Left ventricle myocardium inferior (tissue), 1 donor: ENCODE measurements around the gene MARK2. TPM values are rescaled to one million over a fixed set of nuclear protein-coding genes. Genes with fewer than 3 reads are reported as not detected.

Experiments
- DNase-seq: peaks from one replicate; pipeline ENCODE4 v3.0.0-alpha.2; 2020
- H3K27ac ChIP-seq: fragments of 200-600 bp; replicated peaks from 2 replicates; pipeline ENCODE4 v1.8.0; 2021
- H3K27me3 ChIP-seq: fragments of 200-600 bp; 2 replicates; pipeline ENCODE4 v1.8.0; 2021; ENCODE audit warnings: low read depth
- H3K36me3 ChIP-seq: fragments of 200-600 bp; 2 replicates; pipeline ENCODE4 v1.8.0; 2021
- H3K4me1 ChIP-seq: fragments of 200-600 bp; 2 replicates; pipeline ENCODE4 v1.8.0; 2021
- H3K4me3 ChIP-seq: fragments of 200-600 bp; 2 replicates; pipeline ENCODE4 v1.8.0; 2021; ENCODE audit warnings: mild to moderate bottlenecking, moderate library complexity
- H3K9me3 ChIP-seq: fragments of 200-600 bp; replicated peaks from 2 replicates; pipeline ENCODE4 v1.8.0; 2021
- intact Hi-C: fragments of 100-400 bp; cut with micrococcal nuclease; formaldehyde crosslinking; loops from one replicate; pipeline ENCODE4 v1.11.0; 2022
- total RNA-seq: library from RNA; stranded (reverse); fragmentation: NEBNext Ultra II Directional; extraction: Animal tissue kit (Norgen Biotek cat#: 25700); gene quantifications from one replicate; pipeline ENCODE4 v1.2.1, GENCODE V29; 2021
- TF ChIP-seq, protein P1 (sequence below): fragments of 200-600 bp; IDR thresholded peaks from 2 replicates; pipeline ENCODE4 v1.8.0; 2021; ENCODE audit warnings: antibody characterized with exemption, mild to moderate bottlenecking, borderline replicate concordance
- donor health status: DM: no; HTN: yes; CAD: no; lungs with severe emphysema.

The MARK2 gene
- total RNA-seq, 1 donor from 2014 or later, result 36.6 TPM

DNA sequence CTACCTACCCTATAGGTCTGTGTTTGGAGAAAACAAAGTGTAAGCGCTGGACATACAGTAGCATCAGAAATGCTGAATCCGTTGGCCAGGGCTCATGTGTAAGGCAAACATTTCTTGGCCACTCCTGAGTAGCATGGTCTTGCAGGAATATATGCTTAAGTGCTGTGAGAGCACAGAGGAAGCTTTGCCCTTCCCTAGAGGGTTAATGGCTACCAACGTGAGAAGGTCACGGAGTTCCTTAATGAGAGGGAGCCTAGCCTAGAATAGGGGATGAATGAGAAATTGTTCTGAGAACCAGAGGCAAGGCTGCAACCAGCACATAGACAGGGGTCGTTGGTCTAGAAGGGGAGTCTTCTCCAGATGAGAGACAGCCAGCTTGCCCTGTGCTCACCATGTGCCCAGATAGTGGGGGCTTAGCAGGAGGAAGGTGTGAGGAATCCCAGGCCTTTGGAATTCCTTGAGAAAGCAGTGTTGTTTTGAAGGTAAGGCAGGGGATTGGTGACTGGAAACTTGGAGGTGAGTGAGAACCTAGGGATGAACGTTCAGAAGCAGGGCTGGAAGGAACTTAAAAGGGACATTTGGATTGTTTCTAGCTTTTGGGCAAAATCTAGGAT lies 48.6 kb downstream of the MARK2 start:
- intact Hi-C loops, result no loop called here
- H3K36me3 ChIP-seq, result peaks cover 4% of the 10 kb centered on the region

DNA sequence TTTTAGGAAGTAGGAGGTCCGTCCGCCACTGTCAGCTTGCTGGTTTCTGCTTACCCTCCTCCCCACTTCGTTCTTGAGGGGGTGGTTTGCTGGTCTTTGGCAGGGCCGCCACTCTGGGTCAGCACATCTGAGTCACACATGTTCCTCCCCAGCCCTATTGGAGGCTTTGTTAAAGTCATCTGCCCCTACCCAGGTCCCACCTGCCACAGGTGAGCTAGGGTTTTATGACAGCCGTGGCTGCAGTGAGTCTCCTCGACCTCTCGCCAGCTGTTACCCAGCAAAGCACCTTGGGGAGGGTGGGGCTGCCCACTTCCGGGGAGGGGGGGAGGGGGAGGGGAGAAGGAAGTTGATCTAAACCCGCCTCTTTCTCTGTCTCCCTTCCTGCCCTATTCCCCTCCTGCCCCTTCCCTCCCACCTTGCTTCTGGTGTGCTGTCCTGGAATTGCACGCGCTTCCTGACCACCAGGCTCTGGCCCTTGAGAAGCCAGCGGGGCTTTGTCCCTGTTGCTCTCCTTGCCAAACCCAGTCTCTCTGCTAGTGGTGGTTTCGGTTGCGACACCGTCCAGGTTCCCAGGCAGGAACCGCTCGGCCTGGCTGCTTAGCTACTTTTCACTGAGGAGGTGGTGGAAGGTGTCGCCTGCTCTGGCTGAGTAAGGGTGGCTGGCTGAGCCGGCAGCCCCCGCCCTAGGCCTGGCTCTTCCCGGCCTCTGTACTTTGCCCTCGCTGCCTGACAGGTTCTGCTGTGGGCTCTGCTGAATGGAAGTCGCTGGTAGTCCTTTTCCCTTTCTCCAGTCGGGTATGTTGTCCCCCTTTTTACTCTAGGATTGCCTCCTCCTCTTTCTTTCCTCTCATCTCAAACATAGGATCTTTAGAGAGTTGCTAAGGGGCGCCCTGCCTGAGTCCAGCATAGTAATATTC lies 49.5 kb downstream of the MARK2 start:
- intact Hi-C loops, result no loop called here

More for the DNA sequence above, 48.6 kb downstream of the MARK2 start:
- Histone ChIP-seq H3K4me1 (peaks cover 91% of the 10 kb centered on the region), H3K27ac (peak overlapping the region; percentile 80), H3K9me3 (no peaks in the 10 kb centered on the region), H3K27me3 (no peaks in the 10 kb centered on the region), H3K4me3 (no peak overlapping the region)
- no peak for DNase-seq
- TF ChIP-seq, protein P1, sequence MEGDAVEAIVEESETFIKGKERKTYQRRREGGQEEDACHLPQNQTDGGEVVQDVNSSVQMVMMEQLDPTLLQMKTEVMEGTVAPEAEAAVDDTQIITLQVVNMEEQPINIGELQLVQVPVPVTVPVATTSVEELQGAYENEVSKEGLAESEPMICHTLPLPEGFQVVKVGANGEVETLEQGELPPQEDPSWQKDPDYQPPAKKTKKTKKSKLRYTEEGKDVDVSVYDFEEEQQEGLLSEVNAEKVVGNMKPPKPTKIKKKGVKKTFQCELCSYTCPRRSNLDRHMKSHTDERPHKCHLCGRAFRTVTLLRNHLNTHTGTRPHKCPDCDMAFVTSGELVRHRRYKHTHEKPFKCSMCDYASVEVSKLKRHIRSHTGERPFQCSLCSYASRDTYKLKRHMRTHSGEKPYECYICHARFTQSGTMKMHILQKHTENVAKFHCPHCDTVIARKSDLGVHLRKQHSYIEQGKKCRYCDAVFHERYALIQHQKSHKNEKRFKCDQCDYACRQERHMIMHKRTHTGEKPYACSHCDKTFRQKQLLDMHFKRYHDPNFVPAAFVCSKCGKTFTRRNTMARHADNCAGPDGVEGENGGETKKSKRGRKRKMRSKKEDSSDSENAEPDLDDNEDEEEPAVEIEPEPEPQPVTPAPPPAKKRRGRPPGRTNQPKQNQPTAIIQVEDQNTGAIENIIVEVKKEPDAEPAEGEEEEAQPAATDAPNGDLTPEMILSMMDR, result no peak

DNA sequence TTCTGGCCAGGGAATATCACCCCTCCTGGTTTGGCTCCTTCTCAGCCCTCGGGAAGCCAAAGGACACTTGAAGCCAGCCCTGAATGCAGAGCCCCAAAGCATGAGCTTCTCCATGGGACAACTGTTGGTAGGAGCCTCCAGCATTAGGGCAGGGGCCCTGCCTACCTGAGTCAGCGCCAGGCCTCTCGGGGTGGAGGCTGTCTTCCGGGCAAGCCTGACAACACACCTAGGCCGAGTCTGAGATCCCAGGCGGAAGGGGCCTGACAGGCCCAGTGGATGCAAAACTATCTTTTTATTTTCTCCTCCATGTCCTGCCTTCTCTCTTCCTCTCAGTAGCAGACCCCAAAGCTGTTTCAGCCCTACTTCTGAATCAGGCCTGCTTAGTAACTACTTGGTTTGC lies 50.4 kb downstream of the MARK2 start:
- Histone ChIP-seq H3K4me1 (peaks cover 72% of the 10 kb centered on the region), H3K4me3 (peak overlapping the region; percentile 58), H3K27me3 (no peaks in the 10 kb centered on the region), H3K36me3 (peaks cover 4% of the 10 kb centered on the region), H3K9me3 (no peaks in the 10 kb centered on the region), H3K27ac (peak overlapping the region; percentile 80)
- no peak for DNase-seq
- intact Hi-C loops, result no loop called here
- TF ChIP-seq, protein P1, result no peak

More for the DNA sequence above, 49.5 kb downstream of the MARK2 start:
- H3K36me3 ChIP-seq, result peaks cover 4% of the 10 kb centered on the region
- H3K9me3 ChIP-seq, result no peaks in the 10 kb centered on the region
- DNase-seq, result peak; percentile 44
- peaks cover 81% of the 10 kb centered on the region for H3K4me1 ChIP-seq
- no peaks in the 10 kb centered on the region for H3K27me3 ChIP-seq
- H3K27ac ChIP-seq, result peak overlapping the region; percentile 80
- peak overlapping the region; percentile 58 for H3K4me3 ChIP-seq
- TF ChIP-seq, protein P1, result no peak

GRCh38 chr11:63890368-63890767 lies 51.5 kb downstream of the MARK2 start:
- no peak overlapping the region for H3K27ac ChIP-seq
- H3K4me1 ChIP-seq, result peaks cover 62% of the 10 kb centered on the region
- intact Hi-C loops, result no loop called here

GRCh38 chr11:63892228-63892627 lies 53.3 kb downstream of the MARK2 start:
- H3K27me3 ChIP-seq, result no peaks in the 10 kb centered on the region
- peaks cover 27% of the 10 kb centered on the region for H3K36me3 ChIP-seq
- no peak for DNase-seq
- no peak overlapping the region for H3K4me3 ChIP-seq
- TF ChIP-seq, protein P1, result no peak
- intact Hi-C loops, result no loop called here
- peaks cover 59% of the 10 kb centered on the region for H3K4me1 ChIP-seq
- no peaks in the 10 kb centered on the region for H3K9me3 ChIP-seq
- H3K27ac ChIP-seq, result no peak overlapping the region

More at GRCh38 chr11:63890368-63890767, 51.5 kb downstream of the MARK2 start:
- TF ChIP-seq, protein P1, result no peak
- Histone ChIP-seq H3K36me3 (peaks cover 12% of the 10 kb centered on the region), H3K9me3 (no peaks in the 10 kb centered on the region), H3K4me3 (no peak overlapping the region), H3K27me3 (no peaks in the 10 kb centered on the region)
- no peak for DNase-seq
